Activated T-helper 1 cell treated with anti-CD3 and anti-CD28 coated beads, Interleukin-2, amount 50 U/mL, for 16 hours (primary cell): ENCODE measurements around the gene SCLY.

Source experiments
- DNase-seq, 2 donors: peaks; one replicate each; pipeline ENCODE4 v3.0.0-alpha.2; 2020; ENCODE audit warnings: low read depth in 1 of 2, low spot score in 1 of 2

Gene SCLY

DNA sequence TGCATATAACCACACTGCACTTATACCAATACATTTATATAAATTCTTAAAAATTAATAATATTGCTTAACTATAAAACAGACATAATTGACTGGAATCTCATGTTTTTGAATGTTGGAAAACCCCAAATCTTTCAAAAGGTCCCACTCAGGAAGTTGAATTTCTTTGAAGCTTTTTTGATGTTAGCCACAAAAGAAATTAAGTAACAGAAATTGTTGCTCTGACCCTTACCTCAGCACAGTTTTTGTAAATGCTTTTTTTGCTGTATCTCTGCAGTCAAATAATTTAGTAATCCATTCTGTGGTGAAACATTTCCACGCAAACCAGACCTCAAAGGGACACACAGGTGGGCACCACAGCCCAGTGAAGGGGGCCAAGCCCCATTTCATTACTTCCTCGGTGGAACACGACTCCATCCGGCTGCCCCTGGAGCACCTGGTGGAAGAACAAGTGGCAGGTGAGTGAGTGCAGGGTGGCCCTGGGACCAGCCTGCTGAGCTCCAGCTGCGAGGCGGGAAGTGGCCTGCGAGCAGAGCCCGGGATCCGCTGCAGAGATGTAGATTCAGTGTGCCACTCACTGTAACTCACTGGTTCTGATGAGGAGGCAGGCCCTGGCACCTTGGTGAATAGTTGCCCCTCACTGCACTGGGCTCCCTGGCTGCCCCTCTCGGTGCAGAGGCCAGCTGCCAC is 8.4 kb downstream of the SCLY start:
- DNase-seq = no peak

DNA sequence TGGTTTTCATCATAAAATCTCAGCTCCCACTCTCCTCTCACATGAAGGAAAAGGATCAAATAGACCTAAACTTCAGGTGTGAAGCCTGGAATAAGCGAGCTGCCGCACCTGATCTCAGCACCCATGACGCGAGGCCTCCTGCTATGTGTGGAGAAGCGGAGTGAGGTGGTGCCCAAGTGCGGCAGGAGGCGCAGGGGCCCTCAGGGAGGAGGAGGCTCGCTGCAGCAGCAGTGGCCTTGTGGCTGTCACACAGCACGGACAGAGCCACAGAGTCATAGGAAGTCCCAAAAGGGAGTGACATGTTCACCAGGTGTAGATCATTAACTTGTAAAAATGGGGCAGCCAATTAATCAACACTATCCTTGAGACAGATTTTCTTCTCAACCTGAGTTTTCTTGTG is 9.1 kb downstream of the SCLY start:
- no peak for DNase-seq

DNA sequence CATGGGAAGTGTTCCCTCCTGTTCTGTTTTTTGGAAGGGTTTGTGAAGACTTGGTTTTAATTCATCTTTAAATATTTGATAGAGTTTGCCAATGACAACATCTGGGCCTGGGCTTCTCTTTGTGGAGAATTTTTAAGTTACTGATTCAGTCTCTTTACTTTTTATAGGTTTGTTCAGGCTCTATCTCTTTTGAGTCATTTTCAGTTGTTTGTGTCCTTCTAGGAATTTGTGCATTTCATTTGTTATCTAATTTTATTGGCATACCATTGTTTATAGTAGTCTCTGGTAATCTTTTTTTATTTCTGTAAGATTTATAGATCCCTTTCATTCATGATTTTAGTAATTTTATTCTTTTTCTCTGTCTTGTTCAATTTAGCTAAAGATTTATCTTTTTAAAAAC is 14.6 kb downstream of the SCLY start:
- DNase-seq = no peak

DNA sequence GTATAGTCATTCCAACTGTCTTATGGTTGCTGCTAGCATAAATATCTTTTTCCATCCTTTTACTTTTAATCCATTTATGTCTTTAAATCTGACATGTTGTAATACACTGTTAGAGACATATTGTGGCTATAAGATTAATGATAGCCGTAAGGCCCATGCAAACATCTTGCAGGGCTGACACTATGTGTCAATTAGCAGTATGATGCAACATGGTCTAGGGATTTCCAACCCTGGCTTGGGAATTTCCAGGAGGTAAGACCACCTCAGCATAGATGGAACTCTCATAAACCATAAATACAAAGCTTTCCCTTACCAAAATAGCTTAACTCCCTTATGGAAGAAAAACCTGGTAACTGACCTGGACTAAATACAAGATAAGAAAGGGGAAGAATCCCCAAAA is 16.5 kb downstream of the SCLY start:
- no peak for DNase-seq

DNA sequence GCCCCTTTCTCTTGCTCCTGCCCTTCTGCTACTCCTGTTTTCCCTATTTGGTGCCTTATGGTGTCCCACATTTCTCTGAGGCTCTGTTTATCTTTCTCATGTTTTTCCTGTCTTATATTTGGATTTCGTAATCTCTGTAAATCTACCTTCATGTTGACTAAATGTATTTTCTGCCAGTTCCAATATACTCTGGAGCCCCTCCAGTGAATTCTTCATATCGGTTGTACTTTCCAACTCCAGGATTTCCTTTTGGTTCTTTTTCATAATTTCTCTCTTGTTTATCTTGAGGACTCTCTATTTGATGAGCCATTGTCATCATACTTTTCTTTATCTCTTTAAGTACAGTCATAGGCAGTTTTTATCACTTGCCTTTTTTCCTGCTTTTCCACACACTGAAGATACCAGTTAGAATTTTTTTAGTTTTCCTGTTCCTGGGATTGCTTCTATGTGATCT is 19.1 kb downstream of the SCLY start:
- no peak for DNase-seq

DNA sequence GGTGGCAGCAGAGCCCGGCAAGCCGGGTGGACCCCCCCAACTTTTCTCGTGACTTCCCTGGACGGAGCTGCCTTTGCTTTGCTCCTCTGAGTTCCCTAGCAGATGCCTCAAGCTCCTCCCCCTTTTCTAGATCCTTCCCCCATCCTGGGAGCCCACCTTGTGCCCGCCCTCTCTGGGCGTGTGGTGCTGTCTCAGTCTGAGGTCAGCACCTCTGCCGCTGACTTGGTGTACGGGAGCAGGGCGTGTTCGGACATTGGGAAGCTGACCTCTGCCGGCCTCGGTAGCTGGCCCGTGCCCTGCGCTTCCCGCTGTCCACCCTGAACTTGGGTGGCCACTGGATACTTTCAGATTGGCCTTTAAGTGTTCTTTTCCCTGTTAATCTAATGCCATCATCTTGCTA is 19.7 kb downstream of the SCLY start:
- no peak for DNase-seq

DNA sequence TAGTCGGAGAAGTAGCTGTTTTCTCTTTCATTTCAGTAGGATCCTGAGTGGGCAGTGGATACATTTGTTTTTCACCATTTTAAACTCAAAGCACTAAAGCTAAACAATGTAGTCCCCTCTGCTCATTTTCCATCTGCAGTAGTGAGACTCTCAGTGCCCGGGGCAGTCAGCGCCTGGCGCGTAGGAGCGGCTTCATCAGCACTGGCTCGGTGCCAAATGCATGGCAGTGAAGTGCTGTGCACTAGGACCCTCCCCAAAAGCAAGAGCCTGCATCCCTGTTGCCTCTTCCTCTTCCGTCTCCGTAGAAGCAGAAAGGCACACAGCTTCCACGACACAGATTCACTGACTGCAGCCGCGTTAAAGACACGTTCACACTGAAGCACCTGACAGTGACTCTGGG is 20.3 kb downstream of the SCLY start:
- DNase-seq = no peak

DNA sequence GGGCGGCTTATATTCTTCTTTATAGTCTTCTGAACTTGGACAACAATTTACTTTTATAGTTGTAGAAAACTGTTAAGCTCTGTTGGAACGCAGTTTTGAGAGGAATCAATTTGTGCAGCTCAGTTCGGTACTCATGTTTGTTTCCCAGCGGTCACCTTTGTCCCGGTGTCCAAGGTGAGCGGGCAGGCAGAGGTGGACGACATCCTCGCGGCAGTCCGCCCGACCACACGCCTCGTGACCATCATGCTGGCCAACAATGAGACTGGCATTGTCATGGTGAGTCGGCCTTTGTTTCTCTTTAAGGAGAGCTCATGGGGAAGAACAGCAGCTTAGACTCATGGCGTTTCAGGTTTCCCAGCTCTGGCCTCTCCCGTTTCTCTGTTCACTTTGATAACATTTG is 20.8 kb downstream of the SCLY start:
- DNase-seq = no peak

DNA sequence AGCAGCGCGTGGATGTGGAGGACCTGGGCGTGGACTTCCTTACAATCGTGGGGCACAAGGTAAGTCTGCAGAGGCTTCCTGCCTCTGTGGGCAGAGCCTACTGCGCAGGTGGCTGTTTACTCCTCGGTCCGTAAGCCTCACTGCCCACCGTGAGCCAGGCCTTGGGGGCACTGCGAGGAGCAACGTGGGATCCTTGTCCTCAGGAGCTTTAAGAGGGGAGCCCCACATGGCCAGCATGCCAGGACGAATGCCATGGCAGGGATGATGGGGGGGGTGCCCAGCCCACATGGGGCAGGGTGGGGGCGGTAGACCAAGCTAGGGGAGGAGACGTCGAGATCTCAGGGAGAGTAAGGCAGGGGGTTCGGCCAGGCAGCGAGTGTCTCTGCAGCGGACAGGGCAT is 21.4 kb downstream of the SCLY start:
- DNase-seq = no peak

DNA sequence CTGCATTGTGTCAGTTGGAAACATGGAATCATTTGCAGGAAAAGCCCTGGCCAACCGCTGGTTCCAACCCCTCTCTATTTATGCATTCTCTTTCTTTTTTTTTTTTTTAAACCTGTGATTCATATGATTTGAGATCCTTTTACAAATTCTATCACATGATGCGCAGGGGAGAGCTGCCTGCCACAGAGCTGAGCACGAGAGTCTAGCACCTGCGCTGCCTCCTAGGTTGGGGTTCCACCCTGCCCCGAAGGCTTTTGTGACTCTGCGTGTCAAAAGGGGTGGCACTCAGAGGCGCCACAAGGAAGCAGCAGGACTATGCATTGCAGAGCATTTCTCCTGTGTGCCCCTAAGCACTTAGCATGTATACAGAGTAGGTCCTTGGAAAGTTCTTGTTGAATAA is 22.0 kb downstream of the SCLY start:
- no peak for DNase-seq

DNA sequence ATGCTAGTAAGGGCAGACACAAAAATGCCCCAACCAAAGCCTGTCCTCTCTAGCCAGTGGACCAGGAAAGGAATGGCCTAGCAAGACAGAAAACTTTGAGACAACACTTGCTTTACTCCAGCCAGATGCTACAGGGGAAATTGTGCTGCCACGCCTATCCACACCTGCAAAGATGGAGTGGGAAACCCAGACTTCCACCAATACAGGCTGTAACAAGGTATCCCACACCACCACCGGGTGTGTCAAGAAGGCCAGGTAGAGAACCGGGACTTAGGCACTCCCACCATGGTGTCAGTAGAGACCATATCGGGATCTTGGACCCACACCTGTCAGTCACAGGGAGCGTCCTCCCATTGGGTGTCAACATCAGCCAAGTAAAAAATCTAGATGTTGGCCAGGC is 23.1 kb downstream of the SCLY start:
- DNase-seq = no peak

DNA sequence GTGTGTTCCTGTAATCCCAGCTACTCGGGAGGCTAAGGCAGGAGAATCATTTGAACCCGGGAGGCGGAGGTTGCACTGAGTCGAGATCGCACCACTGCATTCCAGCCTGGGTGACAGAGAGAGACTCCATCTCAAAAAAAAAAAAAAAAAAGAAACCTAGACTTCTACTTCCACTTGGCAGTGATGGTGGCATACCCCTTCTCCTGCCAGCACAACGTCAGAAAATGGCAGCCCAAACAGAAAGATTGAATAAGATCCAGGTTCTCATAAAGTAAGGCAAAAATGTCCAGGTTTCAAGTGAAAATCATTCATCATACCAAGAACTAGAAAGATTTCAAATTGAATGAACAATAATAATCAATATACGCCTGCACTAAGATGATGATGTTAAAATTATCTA is 24.0 kb downstream of the SCLY start:
- DNase-seq = no peak

DNA sequence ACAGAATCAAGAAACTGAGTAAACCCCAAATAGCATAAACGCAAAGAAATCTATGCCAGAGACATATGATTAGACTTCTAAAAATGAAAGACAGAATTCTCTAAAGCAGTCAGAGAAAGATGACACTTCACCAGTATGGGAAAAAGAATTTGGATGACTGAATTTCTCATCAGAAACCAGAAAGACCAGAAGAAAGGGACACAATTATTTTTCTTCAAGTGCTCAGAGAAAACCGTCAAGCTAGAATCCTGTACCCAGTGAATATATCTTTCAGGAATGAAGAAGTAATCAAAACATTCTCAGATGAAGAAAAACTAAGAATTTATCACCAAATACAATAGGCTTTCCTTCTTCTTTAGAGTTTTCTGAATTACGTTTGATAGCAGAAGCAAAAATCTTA is 25.1 kb downstream of the SCLY start:
- no peak for DNase-seq

DNA sequence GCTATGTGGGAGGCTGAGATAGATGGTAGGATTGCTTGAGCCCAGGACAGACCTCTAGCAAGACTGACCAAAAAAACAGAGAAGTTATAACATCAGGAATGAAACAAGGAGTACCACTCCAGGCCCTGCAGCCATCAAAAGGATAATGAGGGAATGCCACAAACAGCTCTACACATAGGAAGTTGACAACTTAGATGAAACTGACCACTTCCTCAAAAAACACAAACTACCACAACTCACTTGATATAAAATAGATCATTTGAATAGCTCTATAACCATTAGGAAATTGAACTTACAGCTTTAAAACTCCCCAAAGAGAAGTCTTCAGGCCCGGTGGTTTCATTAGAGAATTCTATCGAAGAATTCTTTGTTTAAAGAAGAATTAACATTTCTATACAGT is 26.4 kb downstream of the SCLY start:
- no peak for DNase-seq

DNA sequence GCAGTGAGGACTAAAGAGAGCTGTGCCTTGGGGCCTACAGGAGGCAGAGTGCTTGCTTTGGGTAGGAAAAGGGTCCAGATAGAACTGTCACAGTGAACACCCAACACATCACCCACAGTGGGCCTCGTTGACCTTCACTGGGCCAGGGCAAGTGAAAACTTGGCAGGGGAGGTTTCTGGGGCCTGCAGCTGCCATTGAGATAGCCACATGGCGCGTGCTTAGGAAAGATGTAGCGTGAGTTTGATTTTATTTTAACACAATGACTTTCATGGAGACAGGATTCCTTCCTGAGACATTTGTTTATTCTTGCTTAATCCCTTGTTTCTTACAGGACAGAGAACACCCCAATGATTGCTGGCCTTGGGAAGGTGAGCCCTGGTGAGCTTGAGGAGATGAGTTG is 30.1 kb downstream of the SCLY start:
- DNase-seq = no peak

DNA sequence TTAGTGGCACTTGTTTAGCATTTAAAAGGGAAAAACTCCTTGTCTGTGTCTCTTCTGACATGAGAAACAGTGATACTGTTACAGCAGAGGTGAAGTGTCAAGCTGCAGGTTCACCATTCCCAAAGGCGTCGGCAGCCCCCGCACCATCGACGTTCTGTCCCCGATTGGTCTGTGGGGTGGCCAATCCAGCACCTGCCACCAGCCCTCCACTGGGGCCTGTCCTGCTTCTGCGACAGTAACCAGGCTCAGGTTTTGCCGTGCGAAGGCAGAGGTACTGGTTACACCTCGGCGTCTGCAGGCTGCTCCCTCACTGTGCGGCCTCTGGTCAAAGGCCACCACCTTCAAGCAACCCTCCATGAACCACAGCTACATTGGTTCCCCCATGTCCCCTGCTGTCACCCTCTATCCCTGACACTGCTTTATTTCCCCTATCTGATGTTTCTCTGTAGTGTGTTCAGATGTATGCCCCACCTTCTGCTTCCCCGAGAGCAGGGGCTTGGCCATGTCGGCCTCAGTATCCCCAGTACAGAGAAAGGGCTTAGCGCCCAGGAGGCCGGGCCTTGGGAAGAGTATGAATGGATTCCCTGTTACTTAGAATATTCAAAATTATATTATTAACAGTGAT is 30.7 kb downstream of the SCLY start:
- DNase-seq = no peak

DNA sequence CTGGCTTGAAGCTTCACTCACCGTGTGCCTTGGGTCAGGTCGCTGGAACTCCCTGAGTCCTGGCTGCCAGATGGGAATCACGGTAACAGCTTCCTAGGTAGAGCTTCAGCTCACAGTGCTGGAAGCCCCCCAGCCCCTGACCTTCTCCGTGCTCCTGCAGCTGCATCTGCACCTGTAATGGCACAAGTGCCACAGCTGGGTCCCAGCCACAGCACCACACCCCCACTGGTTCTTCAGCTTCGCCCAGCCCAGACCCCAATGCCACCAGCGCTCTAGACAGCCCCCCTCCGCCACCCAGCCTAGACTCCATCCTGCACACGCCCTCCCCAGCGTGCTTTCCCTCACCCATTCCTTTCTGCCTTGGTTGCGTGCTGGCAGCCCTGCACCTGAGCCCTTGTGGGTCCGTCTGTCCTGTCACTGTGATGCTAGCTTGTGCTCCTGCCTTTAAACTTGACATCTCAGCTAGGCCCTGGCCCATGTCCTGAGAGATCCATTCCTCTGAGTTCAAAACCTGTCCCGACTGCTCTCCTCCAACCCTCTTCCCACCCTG is 31.8 kb downstream of the SCLY start:
- DNase-seq = no peak

DNA sequence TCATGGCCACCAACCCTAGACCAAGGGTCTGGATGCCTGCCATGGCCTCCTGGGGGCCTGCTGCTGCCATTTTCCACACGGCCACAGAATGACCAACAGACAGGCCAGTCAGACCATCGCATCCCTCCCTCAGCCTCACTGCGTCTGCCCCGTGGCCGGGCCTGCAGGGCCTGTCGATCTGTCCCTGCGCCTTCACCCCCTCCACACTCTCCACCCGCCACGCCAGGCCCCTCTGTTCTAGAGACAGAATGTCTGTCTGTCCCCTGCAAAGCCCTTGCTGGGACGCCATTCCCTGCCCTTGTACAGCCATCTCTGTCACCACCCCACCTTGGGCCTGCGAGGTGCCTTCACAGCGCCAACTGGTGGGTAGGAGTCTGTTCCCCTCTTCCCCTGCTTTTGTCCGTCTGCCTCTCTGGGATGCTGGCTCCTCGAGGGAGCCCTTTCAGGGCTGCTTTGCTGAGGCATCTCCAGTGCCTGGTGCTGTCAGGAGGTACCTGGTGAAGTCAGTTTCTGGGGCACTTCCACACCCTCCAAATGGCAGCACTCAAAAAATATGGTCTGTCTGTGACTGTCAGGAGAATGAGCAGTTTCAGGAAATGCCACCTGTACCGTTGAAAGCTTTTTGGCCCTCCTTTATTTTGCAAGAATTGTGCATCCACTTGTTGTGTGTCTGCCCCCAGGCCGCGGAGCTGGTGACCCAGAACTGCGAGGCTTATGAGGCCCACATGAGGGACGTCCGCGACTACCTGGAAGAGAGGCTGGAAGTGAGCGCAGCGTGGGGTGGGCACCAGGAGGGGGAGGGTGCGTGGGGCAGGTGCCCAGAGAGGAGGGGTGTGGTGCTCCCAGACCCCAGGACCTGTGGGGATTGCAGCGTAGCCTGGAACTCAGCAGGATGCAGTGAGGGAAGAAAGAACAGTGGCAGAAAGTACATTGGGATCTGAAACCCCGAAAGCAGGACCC is 32.7 kb downstream of the SCLY start:
- DNase-seq = no peak

DNA sequence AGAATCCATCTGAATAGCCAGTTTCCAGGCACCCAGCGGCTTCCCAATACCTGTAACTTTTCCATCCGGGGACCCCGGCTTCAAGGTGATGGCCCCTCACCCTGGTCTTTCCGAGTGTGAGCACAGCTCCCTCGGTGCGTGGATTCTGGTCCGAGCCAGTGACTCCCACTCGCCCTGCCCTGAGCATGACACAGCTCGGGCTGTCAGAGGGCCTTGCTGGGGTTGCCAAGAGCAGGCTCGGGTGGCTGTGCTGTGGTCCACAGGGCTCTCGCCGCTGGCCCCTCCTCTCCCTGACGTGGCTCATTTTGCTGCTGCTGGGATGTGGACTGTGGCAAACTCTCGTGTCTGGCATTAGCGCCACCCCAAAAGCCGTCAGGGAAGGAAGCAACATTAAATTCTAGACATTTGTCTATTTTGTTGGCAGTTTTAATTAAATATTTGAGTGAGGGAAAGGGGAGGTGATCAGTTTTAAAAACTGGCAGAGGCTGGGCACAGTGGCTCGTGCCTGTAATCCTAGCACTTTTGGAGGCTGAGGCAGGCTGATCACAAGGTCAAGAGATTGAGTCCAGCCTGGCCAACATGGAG is 33.7 kb downstream of the SCLY start:
- DNase-seq = no peak

DNA sequence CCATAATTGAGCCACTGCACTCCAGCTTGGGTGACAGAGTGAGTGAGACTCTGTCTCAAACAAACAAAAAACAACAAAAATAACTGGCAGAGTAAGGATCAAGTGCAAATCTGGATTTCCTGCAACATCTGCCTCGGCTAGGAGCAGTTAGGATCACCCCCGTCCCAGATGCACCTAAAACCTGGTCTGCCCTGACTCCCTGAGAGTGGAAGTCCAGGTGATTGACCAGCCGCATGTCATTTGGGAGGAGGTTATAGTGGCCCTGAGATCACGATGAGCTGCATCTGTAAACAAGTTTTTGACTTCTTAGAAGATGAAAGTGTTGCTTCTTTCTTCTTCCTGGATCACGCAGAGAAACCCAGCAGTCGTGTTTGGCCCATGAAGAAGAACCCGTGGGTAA is 34.3 kb downstream of the SCLY start:
- no peak for DNase-seq

DNA sequence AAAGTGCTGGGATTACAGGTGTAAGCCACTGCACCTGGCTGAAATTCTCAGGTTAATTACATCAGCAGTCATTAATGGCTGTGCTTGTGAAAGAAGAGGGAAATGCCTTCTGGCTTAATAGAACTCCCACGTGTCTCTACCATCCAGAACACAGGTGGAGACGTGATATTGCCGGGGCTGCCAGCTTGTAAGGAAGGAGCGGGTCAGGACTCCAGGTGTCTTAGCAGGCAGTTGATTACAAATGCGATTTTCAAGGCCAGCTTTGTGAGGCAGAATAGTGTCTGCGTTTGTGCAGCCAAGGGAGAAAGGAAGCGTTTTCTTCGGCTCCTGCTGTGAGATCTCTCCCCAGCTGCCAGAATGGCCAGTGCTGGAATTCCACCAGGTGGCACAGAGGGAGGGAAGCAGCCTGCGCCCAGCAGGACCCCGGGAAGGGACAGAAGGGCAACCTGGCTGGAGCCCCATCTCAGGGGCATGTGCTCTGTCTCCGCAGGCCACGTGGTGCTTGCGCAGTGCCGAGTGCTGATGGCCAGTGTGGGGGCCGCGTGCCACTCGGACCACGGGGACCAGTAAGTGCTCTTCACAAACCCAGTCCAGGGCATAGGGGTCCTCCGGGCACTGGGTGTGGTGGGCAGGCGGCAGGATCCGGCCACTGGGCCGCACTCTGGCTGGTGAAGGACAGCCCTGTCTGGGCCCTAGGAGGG is 35.7 kb downstream of the SCLY start:
- no peak for DNase-seq
